Renal pelvis (tissue), 4 donors: ENCODE data around the gene PDCD6IP. TPM values are rescaled to one million over a fixed set of nuclear protein-coding genes. Genes with fewer than 3 reads are reported as not detected.
"Not testable (repeated sequence)": the region's sequence is repeated elsewhere in the genome, so short reads cannot be mapped to it uniquely, and the experiment has no call there.

ENCODE experiments used
- DNase-seq: peaks from one replicate; pipeline ENCODE4 v3.0.0-alpha.2; 2013
- polyA plus RNA-seq, 3 donors: library from polyadenylated mRNA; unstranded; fragments of 120-200 nt; gene quantifications; one replicate each; pipeline ENCODE4 v1.2.1, GENCODE V29; 2013; ENCODE audit not compliant: insufficient read length in 3 of 3

Gene PDCD6IP
- polyA plus RNA-seq, 3 donors = 130 to 173 (median 159) TPM

GRCh38 chr3:33839283-33839682 is 40.9 kb downstream of the PDCD6IP start:
- no peak for DNase-seq

- DNase-seq = no peak
Measured at GRCh38 chr3:33840179-33840578, 41.7 kb downstream of the PDCD6IP start.

- no peak for DNase-seq
Measured at GRCh38 chr3:33848624-33849347, 50.4 kb downstream of the PDCD6IP start.

GRCh38 chr3:33850599-33850998 is 52.2 kb downstream of the PDCD6IP start:
- DNase-seq = not testable (repeated sequence)

GRCh38 chr3:33855407-33855806 is 57.0 kb downstream of the PDCD6IP start:
- not testable (repeated sequence) for DNase-seq

- no peak for DNase-seq
Measured at GRCh38 chr3:33855884-33856546, 57.6 kb downstream of the PDCD6IP start.

GRCh38 chr3:33857701-33858100 is 59.3 kb downstream of the PDCD6IP start:
- DNase-seq = not testable (repeated sequence)

GRCh38 chr3:33858131-33858530 is 59.7 kb downstream of the PDCD6IP start:
- no peak for DNase-seq

GRCh38 chr3:33860373-33861050 is 62.1 kb downstream of the PDCD6IP start:
- DNase-seq = no peak

GRCh38 chr3:33865133-33865532 is 66.7 kb downstream of the PDCD6IP start:
- DNase-seq = no peak

- DNase-seq = no peak
Measured at GRCh38 chr3:33868309-33868708, 69.9 kb downstream of the PDCD6IP start.

GRCh38 chr3:33869977-33870376 is 71.5 kb downstream of the PDCD6IP start:
- no peak for DNase-seq

- no peak for DNase-seq
Measured at GRCh38 chr3:33874815-33875214, 76.4 kb downstream of the PDCD6IP start.

GRCh38 chr3:33875680-33876079 is 77.2 kb downstream of the PDCD6IP start:
- no peak for DNase-seq

- DNase-seq = no peak
Measured at GRCh38 chr3:33877187-33877586, 78.8 kb downstream of the PDCD6IP start.

GRCh38 chr3:33879540-33879939 is 81.1 kb downstream of the PDCD6IP start:
- no peak for DNase-seq

- no peak for DNase-seq
Measured at GRCh38 chr3:33881156-33882064, 83.0 kb downstream of the PDCD6IP start.

- DNase-seq = no peak
Measured at GRCh38 chr3:33882296-33882695, 83.9 kb downstream of the PDCD6IP start.

- DNase-seq = peak; percentile 44
Measured at GRCh38 chr3:33883538-33883950, 85.1 kb downstream of the PDCD6IP start.

- DNase-seq = peak; percentile 38
Measured at GRCh38 chr3:33883951-33884561, 85.6 kb downstream of the PDCD6IP start.

- no peak for DNase-seq
Measured at GRCh38 chr3:33884701-33885100, 86.3 kb downstream of the PDCD6IP start.
